Measurements from ENCODE around the gene MYL6. TPM values are rescaled to one million over a fixed set of nuclear protein-coding genes. Genes with fewer than 3 reads are reported as not detected.
A peak's percentile ranks its signal among the peaks of the same experiment; 100 is the strongest.

The MYL6 gene
- total RNA-seq, 1 donor from 2014 or later, result 590 TPM

GRCh38 chr12:56172839-56173238 lies 14.7 kb downstream of the MYL6 start:
- Histone ChIP-seq H3K4me3 (ENCODE audit: low read depth, low read length) (no peak overlapping the region), H3K27me3 (ENCODE audit: control insufficient read depth, insufficient read depth, low read length) (no peaks in the 10 kb centered on the region), H3K36me3 (ENCODE audit: control insufficient read depth, insufficient read depth, low read length) (peaks cover 30% of the 10 kb centered on the region)
- FAIRE-seq, result no peak
- no peak for DNase-seq (ENCODE audit: low read depth)
- no peak for TF ChIP-seq CTCF (IDR thresholded peaks at IDR 0.05; ENCODE audit: insufficient read depth, low read length, severe bottlenecking)

- DNase-seq (ENCODE audit: low read depth) (no peak), FAIRE-seq (no peak)
- no peak for TF ChIP-seq CTCF (IDR thresholded peaks at IDR 0.05; ENCODE audit: insufficient read depth, low read length, severe bottlenecking)
- Histone ChIP-seq H3K36me3 (ENCODE audit: control insufficient read depth, insufficient read depth, low read length) (peaks cover 26% of the 10 kb centered on the region), H3K27me3 (ENCODE audit: control insufficient read depth, insufficient read depth, low read length) (no peaks in the 10 kb centered on the region), H3K4me3 (ENCODE audit: low read depth, low read length) (no peak overlapping the region)
These were observed 20.2 kb downstream of the MYL6 start for GRCh38 chr12:56178347-56178746.

- Histone ChIP-seq H3K4me3 (ENCODE audit: low read depth, low read length) (no peak overlapping the region), H3K27me3 (ENCODE audit: control insufficient read depth, insufficient read depth, low read length) (no peaks in the 10 kb centered on the region), H3K36me3 (ENCODE audit: control insufficient read depth, insufficient read depth, low read length) (peaks cover 10% of the 10 kb centered on the region)
- TF ChIP-seq CTCF (IDR thresholded peaks at IDR 0.05; ENCODE audit: insufficient read depth, low read length, severe bottlenecking), result no peak
- FAIRE-seq, result no peak
- DNase-seq (ENCODE audit: low read depth), result no peak
These were observed 28.8 kb downstream of the MYL6 start for GRCh38 chr12:56186957-56187356.

- FAIRE-seq (no peak), DNase-seq (ENCODE audit: low read depth) (no peak)
- peak overlapping the region; percentile 70 for H3K4me3 ChIP-seq (ENCODE audit: low read depth, low read length)
- TF ChIP-seq CTCF (IDR thresholded peaks at IDR 0.05; ENCODE audit: insufficient read depth, low read length, severe bottlenecking), result no peak
- H3K27me3 ChIP-seq (ENCODE audit: control insufficient read depth, insufficient read depth, low read length), result no peaks in the 10 kb centered on the region
- peaks cover 10% of the 10 kb centered on the region for H3K36me3 ChIP-seq (ENCODE audit: control insufficient read depth, insufficient read depth, low read length)
These were observed 30.1 kb downstream of the MYL6 start for GRCh38 chr12:56188131-56188777.

- no peak for TF ChIP-seq CTCF (IDR thresholded peaks at IDR 0.05; ENCODE audit: insufficient read depth, low read length, severe bottlenecking)
- Histone ChIP-seq H3K36me3 (ENCODE audit: control insufficient read depth, insufficient read depth, low read length) (peaks cover 10% of the 10 kb centered on the region), H3K27me3 (ENCODE audit: control insufficient read depth, insufficient read depth, low read length) (no peaks in the 10 kb centered on the region), H3K4me3 (ENCODE audit: low read depth, low read length) (peak overlapping the region; percentile 70)
- no peak for FAIRE-seq
- no peak for DNase-seq (ENCODE audit: low read depth)
These were observed 30.6 kb downstream of the MYL6 start for GRCh38 chr12:56188778-56189098.
